HEK293 (cell line): ENCODE data around the gene IFI6.

Experiments
- CTCF ChIA-PET: fragments of 350-600 bp; formaldehyde crosslinking; extraction: SDS; loops from one replicate; lab custom pipeline; 2021; ENCODE audit warnings: antibody characterized with exemption; lab: Yijun Ruan, JAX
- POLR2A ChIA-PET: fragments of 300-600 bp; formaldehyde crosslinking; extraction: SDS; loops from one replicate; lab custom pipeline; 2020; ENCODE audit warnings: antibody characterized with exemption, inconsistent platforms; lab: Yijun Ruan, JAX
- H3K27ac ChIP-seq: fragments of 200-500 bp; sonication (Bioruptor generic); 2 replicates; pipeline ENCODE4 v1.5.1; 2014; ENCODE audit warnings: low read depth, low read length, control low read depth, inconsistent platforms; ENCODE audit errors: extremely low read depth
- H3K36me3 ChIP-seq, 2 experiments: fragments of 200-500 bp in 1 of 2; sonication (Bioruptor generic) in 1 of 2; 1 replicate in 1 of 2; 2 replicates in 1 of 2; pipeline ENCODE4 v1.5.1; 2014 to 2017; ENCODE audit warnings: inconsistent platforms in 2 of 2, low read length in 2 of 2; ENCODE audit not compliant: control insufficient read depth in 2 of 2, insufficient read depth in 1 of 2
- H3K4me1 ChIP-seq: fragments of 200-500 bp; sonication (Bioruptor generic); 2 replicates; pipeline ENCODE4 v1.5.1; 2014; ENCODE audit warnings: mild to moderate bottlenecking, low read length, inconsistent platforms; ENCODE audit not compliant: control insufficient read depth, insufficient read depth
- H3K4me3 ChIP-seq: 2 replicates; pipeline ENCODE4 v1.5.1; 2011; ENCODE audit warnings: low read depth, mild to moderate bottlenecking, control low read depth, low read length, moderate library complexity
- H3K9me3 ChIP-seq: fragments of 200-500 bp; sonication (Bioruptor generic); 2 replicates; pipeline ENCODE4 v1.5.1; 2014; ENCODE audit warnings: low read depth, low read length, inconsistent platforms; ENCODE audit not compliant: control insufficient read depth, insufficient read depth
- GLI4 ChIP-seq: fragments of 450-650 bp; formaldehyde crosslinking; IDR thresholded peaks from 2 replicates; pipeline ENCODE4 v1.5.1; 2016; ENCODE audit warnings: missing biosample characterization, missing genetic modification characterization
- KLF16 ChIP-seq: fragments of 450-650 bp; formaldehyde crosslinking; IDR thresholded peaks from 2 replicates; pipeline ENCODE4 v1.5.1; 2017; ENCODE audit warnings: missing biosample characterization, missing genetic modification characterization
- MEIS1 ChIP-seq: sonication (generic); formaldehyde crosslinking; IDR thresholded peaks from 2 replicates; pipeline ENCODE4 v1.8.1; 2022; ENCODE audit warnings: missing genetic modification reagents, mild to moderate bottlenecking, borderline replicate concordance
- PRDM2 ChIP-seq: fragments of 450-650 bp; formaldehyde crosslinking; IDR thresholded peaks from 2 replicates; pipeline ENCODE4 v1.5.1; 2016; ENCODE audit warnings: missing biosample characterization, missing genetic modification characterization, borderline replicate concordance
- REST ChIP-seq: fragments of 450-650 bp; formaldehyde crosslinking; IDR thresholded peaks from 2 replicates; pipeline ENCODE4 v1.5.1; 2016; ENCODE audit warnings: missing biosample characterization, missing genetic modification characterization
- SP7 ChIP-seq: fragments of 450-650 bp; formaldehyde crosslinking; IDR thresholded peaks from 2 replicates; pipeline ENCODE4 v1.5.1; 2016; ENCODE audit warnings: missing biosample characterization, missing genetic modification characterization
- TSHZ1 ChIP-seq: fragments of 450-650 bp; formaldehyde crosslinking; IDR thresholded peaks from 2 replicates; pipeline ENCODE4 v1.5.1; 2016; ENCODE audit warnings: missing biosample characterization, missing genetic modification characterization, borderline replicate concordance
- YY1 ChIP-seq: fragments of 450-650 bp; formaldehyde crosslinking; IDR thresholded peaks from 2 replicates; pipeline ENCODE4 v1.5.1; 2018; ENCODE audit warnings: missing biosample characterization, missing genetic modification characterization
- ZBTB1 ChIP-seq: fragments of 450-650 bp; formaldehyde crosslinking; IDR thresholded peaks from 2 replicates; pipeline ENCODE4 v1.5.1; 2016; ENCODE audit warnings: missing biosample characterization, missing genetic modification characterization
- ZBTB17 ChIP-seq: fragments of 450-650 bp; formaldehyde crosslinking; IDR thresholded peaks from 2 replicates; pipeline ENCODE4 v1.5.1; 2016; ENCODE audit warnings: missing biosample characterization, missing genetic modification characterization
- ZBTB44 ChIP-seq: fragments of 450-650 bp; IDR thresholded peaks from 2 replicates; pipeline ENCODE4 v1.5.1; 2018; ENCODE audit warnings: missing biosample characterization, mild to moderate bottlenecking, missing genetic modification characterization
- ZNF121 ChIP-seq: fragments of 450-650 bp; formaldehyde crosslinking; IDR thresholded peaks from 2 replicates; pipeline ENCODE4 v1.5.1; 2016; ENCODE audit warnings: missing biosample characterization, missing genetic modification characterization
- ZNF174 ChIP-seq: fragments of 450-650 bp; formaldehyde crosslinking; IDR thresholded peaks from 2 replicates; pipeline ENCODE4 v1.5.0; 2017; ENCODE audit warnings: missing biosample characterization, mild to moderate bottlenecking, missing genetic modification characterization
- ZNF214 ChIP-seq: fragments of 450-650 bp; formaldehyde crosslinking; IDR thresholded peaks from 2 replicates; pipeline ENCODE4 v1.5.1; 2017; ENCODE audit warnings: missing biosample characterization, mild to moderate bottlenecking, missing genetic modification characterization, borderline replicate concordance
- ZNF221 ChIP-seq: fragments of 450-650 bp; formaldehyde crosslinking; IDR thresholded peaks from 2 replicates; pipeline ENCODE4 v1.5.1; 2017; ENCODE audit warnings: missing biosample characterization, missing genetic modification characterization, borderline replicate concordance
- ZNF248 ChIP-seq: fragments of 450-650 bp; formaldehyde crosslinking; IDR thresholded peaks from 2 replicates; pipeline ENCODE4 v1.5.1; 2017; ENCODE audit warnings: missing biosample characterization, missing genetic modification characterization
- ZNF311 ChIP-seq: fragments of 450-650 bp; formaldehyde crosslinking; IDR thresholded peaks from 2 replicates; pipeline ENCODE4 v1.5.1; 2017; ENCODE audit warnings: missing biosample characterization, missing genetic modification characterization, borderline replicate concordance
- ZNF335 ChIP-seq: fragments of 450-650 bp; formaldehyde crosslinking; conservative IDR thresholded peaks from 2 replicates; pipeline ENCODE4 v1.5.1; 2016; ENCODE audit warnings: missing biosample characterization, missing genetic modification characterization
- ZNF391 ChIP-seq: fragments of 450-650 bp; formaldehyde crosslinking; IDR thresholded peaks from 2 replicates; pipeline ENCODE4 v1.5.1; 2016; ENCODE audit warnings: low read depth, missing biosample characterization, missing genetic modification characterization, borderline replicate concordance
- ZNF561 ChIP-seq: fragments of 450-650 bp; IDR thresholded peaks from 2 replicates; pipeline ENCODE4 v1.5.1; 2018; ENCODE audit warnings: missing biosample characterization, missing genetic modification characterization, borderline replicate concordance
- ZNF571 ChIP-seq: fragments of 450-650 bp; formaldehyde crosslinking; IDR thresholded peaks from 2 replicates; pipeline ENCODE4 v1.5.0; 2017; ENCODE audit warnings: missing biosample characterization, missing genetic modification characterization
- ZNF654 ChIP-seq: fragments of 450-650 bp; formaldehyde crosslinking; IDR thresholded peaks from 2 replicates; pipeline ENCODE4 v1.5.1; 2016; ENCODE audit warnings: low read depth, missing biosample characterization, missing genetic modification characterization

IFI6 gene

GRCh38 chr1:27671964-27672749 lies at the start of gene IFI6:
IFI6 (minus strand) TSS chr1:27672192; CDS start chr1:27669314, 2,878 bp downstream.
- ChIA-PET CTCF (interaction anchor here (0.6 to 13.1 kb wide), 15 partner anchors 10 to 275 kb away, joined by 3 to 317 read pairs (median 4); no protein-coding TSS in a partner anchor), POLR2A (interaction anchor here (0.8 to 4.1 kb wide), 6 partner anchors 16 to 159 kb away, joined by 3 to 31 read pairs (median 4); partner anchors contain the start of genes FAM76A and STX12)
- TF ChIP-seq ZNF335 = peak; percentile 83
- TF ChIP-seq REST (tag by site-specific recombination) = no peak
- no peak for TF ChIP-seq GLI4
- TF ChIP-seq ZNF221 (tag by site-specific recombination) = no peak
- no peak for TF ChIP-seq ZNF214
- no peak for TF ChIP-seq ZNF571 (tag by site-specific recombination)
- TF ChIP-seq TSHZ1 (tag by site-specific recombination) = no peak
- no peak for TF ChIP-seq ZNF391 (tag by site-specific recombination)
- no peak for TF ChIP-seq ZNF174 (tag by site-specific recombination)
- no peak for TF ChIP-seq ZNF248 (tag by site-specific recombination)
- TF ChIP-seq ZNF121 (tag by site-specific recombination) = no peak
- peak; percentile 98 for TF ChIP-seq ZBTB17
- TF ChIP-seq ZNF561 (tag by site-specific recombination) = peak; percentile 76; the same call in 1 of the 2 replicates
- no peak for TF ChIP-seq MEIS1 (CRISPR knock-in tag)
- no peak for TF ChIP-seq KLF16 (tag by site-specific recombination)
- TF ChIP-seq ZNF654 (tag by site-specific recombination) = no peak
- 0 out of 2 replicates have a peak, but pooled peaks have one; percentile 15 for TF ChIP-seq YY1 (tag by site-specific recombination)
- peak; percentile 91 for TF ChIP-seq ZBTB44 (tag by site-specific recombination)
- TF ChIP-seq ZBTB1 = no peak
- peak; percentile 38; the same call in 1 of the 2 replicates for TF ChIP-seq SP7
- TF ChIP-seq ZNF311 = no peak
- TF ChIP-seq PRDM2 (tag by site-specific recombination) = no peak

More at GRCh38 chr1:27671964-27672749, at the start of gene IFI6:
- Histone ChIP-seq H3K27ac (peak within 1 kb of the TSS; percentile 57), H3K36me3 (no peaks in the 10 kb centered on the region), H3K4me3 (peak within 1 kb of the TSS; percentile 39), H3K9me3 (no peaks in the 10 kb centered on the region), H3K4me1 (no peaks in the 10 kb centered on the region)
